GM12892 (cell line): Measurements from ENCODE around the gene CDCA5.

Experiments used
- POLR2A ChIP-seq: IDR thresholded peaks from 2 replicates; pipeline ENCODE4 v1.6.1; 2011; ENCODE audit warnings: low read depth, low read length, control low read depth
- POLR2AphosphoS5 ChIP-seq: IDR thresholded peaks from 2 replicates; pipeline ENCODE4 v1.6.1; 2011; ENCODE audit warnings: low read depth, low read length, control low read depth
- TAF1 ChIP-seq: IDR thresholded peaks from 2 replicates; pipeline ENCODE4 v1.6.1; 2011; ENCODE audit warnings: low read depth, mild to moderate bottlenecking, control low read depth, low read length, borderline replicate concordance

DNA sequence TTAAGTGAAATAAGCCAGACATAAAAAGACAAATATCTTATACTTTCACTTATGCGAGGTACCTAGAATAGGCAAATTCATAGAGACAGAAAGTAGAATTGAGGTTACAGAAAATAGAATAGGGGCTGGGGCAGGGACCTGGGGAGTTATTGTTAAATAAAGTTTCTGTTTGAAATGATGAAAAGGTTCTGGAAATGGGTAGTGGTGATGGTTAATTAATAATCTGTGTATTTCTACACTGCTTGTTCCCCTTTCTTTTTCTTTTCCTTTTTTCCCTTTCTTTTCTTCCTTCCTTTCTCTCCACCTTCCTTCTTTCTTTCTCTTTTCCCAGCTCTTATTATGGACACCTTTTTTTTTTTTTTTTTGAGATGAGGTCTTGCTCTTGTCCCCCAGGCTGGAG, 28.3 kb downstream of the CDCA5 start:
- no peak for TF ChIP-seq POLR2AphosphoS5
- no peak for TF ChIP-seq POLR2A
- no peak for TF ChIP-seq TAF1
